K562 (cell line): ENCODE results near the gene TFB2M. TPM values are rescaled to one million over a fixed set of nuclear protein-coding genes. Genes with fewer than 3 reads are reported as not detected.
A peak's percentile ranks its signal among the peaks of the same experiment; 100 is the strongest.

Source experiments
- CCNT2 ChIP-seq: IDR thresholded peaks from 2 replicates; pipeline ENCODE4 v1.6.1; 2011; ENCODE audit warnings: borderline replicate concordance, low read depth, mild to moderate bottlenecking, moderate library complexity, mixed read lengths, low read length; ENCODE audit not compliant: insufficient read length; ENCODE audit errors: extremely low read depth
- E2F1 ChIP-seq: sonication (generic); formaldehyde crosslinking; IDR thresholded peaks from 2 replicates; pipeline ENCODE4 v1.8.1; 2023; ENCODE audit warnings: mild to moderate bottlenecking, missing genetic modification reagents, moderate library complexity
- EWSR1 ChIP-seq: fragments of 450-650 bp; IDR thresholded peaks from 2 replicates; pipeline ENCODE4 v1.6.1; 2018; ENCODE audit warnings: borderline replicate concordance, mild to moderate bottlenecking, low read depth, moderate library complexity; ENCODE audit not compliant: partially characterized antibody
- FOXA3 ChIP-seq, 2 experiments: fragments of 450-650 bp in 1 of 2; sonication (generic) in 1 of 2; formaldehyde crosslinking; IDR thresholded peaks in 1 of 2; conservative IDR thresholded peaks in 1 of 2; 2 replicates each; pipeline versions ENCODE4 v1.4.0 to v1.8.0; 2020 to 2022; ENCODE audit warnings: mild to moderate bottlenecking in 2 of 2, missing genetic modification reagents in 1 of 2
- HBP1 ChIP-seq: fragments of 450-650 bp; formaldehyde crosslinking; IDR thresholded peaks from 2 replicates; pipeline ENCODE4 v1.4.0; 2022; ENCODE audit warnings: missing genetic modification characterization
- HDAC8 ChIP-seq: fragments of 450-650 bp; IDR thresholded peaks from 2 replicates; pipeline ENCODE4 v1.6.1; 2016; ENCODE audit warnings: mild to moderate bottlenecking, missing genetic modification characterization, moderate library complexity, missing compliant biosample characterization
- HNRNPUL1 ChIP-seq: fragments of 200-400 bp; formaldehyde crosslinking; IDR thresholded peaks from 2 replicates; pipeline ENCODE4 v1.6.1; 2017; ENCODE audit warnings: low read length
- MBD1 ChIP-seq: fragments of 250-450 bp; sonication (Bioruptor Pico); IDR thresholded peaks from 2 replicates; pipeline ENCODE4 v1.8.0; 2022; ENCODE audit warnings: inconsistent platforms
- NFIC ChIP-seq: fragments of 450-650 bp; IDR thresholded peaks from 2 replicates; pipeline ENCODE4 v1.6.1; 2017; ENCODE audit warnings: mild to moderate bottlenecking, inconsistent platforms
- NFYB ChIP-seq: IDR thresholded peaks from 2 replicates; pipeline ENCODE4 v1.6.1; 2011; ENCODE audit warnings: mild to moderate bottlenecking, moderate library complexity; ENCODE audit not compliant: insufficient read length; ENCODE audit errors: extremely low read depth
- POLR2B ChIP-seq: fragments of 450-650 bp; IDR thresholded peaks from 2 replicates; pipeline ENCODE4 v1.6.1; 2018; ENCODE audit warnings: low read depth; ENCODE audit not compliant: partially characterized antibody
- SNAPC5 ChIP-seq: fragments of 250-450 bp; sonication (Bioruptor Pico); IDR thresholded peaks from 2 replicates; pipeline ENCODE4 v1.8.0; 2021; ENCODE audit warnings: moderate library complexity, mild to moderate bottlenecking, inconsistent platforms
- TAL1 ChIP-seq: fragments of 450-650 bp; IDR thresholded peaks from 2 replicates; pipeline ENCODE4 v1.6.1; 2016; ENCODE audit warnings: mild to moderate bottlenecking
- TCFL5 ChIP-seq: fragments of 250-450 bp; sonication (Bioruptor Pico); conservative IDR thresholded peaks from 2 replicates; pipeline ENCODE4 v1.6.1; 2021; ENCODE audit warnings: mild to moderate bottlenecking, moderate library complexity, matching md5 sums
- XRCC3 ChIP-seq: fragments of 450-650 bp; IDR thresholded peaks from 2 replicates; pipeline ENCODE4 v1.6.1; 2017; ENCODE audit warnings: mild to moderate bottlenecking, moderate library complexity
- ZBTB5 ChIP-seq: fragments of 450-650 bp; IDR thresholded peaks from 2 replicates; pipeline ENCODE4 v1.6.1; 2017; ENCODE audit warnings: antibody characterized with exemption
- ZFP36 ChIP-seq: fragments of 150-350 bp; IDR thresholded peaks from 2 replicates; pipeline ENCODE4 v1.6.1; 2018; ENCODE audit warnings: low read length, low read depth; ENCODE audit not compliant: partially characterized antibody
- polyA plus RNA-seq, 8 experiments: library from polyadenylated mRNA; depleted of rRNA in 4 of 8; stranded (reverse) in 5 of 8; unstranded in 3 of 8; fragments of >200 nt; fragmentation: Nextera tagmentation in 2 of 8; fragmentation: Illumina TruSeq in 1 of 8; extraction: Ambion mirVana in 2 of 8; extraction: Trizol in 1 of 8; gene quantifications; 2 replicates each; pipeline versions ENCODE4 v1.2.1 to v1.2.3, GENCODE V29; 2011 to 2014; ENCODE audit warnings: inconsistent platforms in 1 of 8, missing spikeins in 1 of 8
- total RNA-seq, 7 experiments: library from RNA; depleted of rRNA in 6 of 7; stranded (reverse); fragments of >200 nt in 6 of 7; fragmentation: Illumina TruSeq in 2 of 7; extraction: Trizol in 2 of 7; gene quantifications; 2 replicates each; pipeline versions ENCODE4 v1.2.1 to v1.2.3, GENCODE V29; 2011 to 2021; ENCODE audit warnings: low replicate concordance in 1 of 7
- TF ChIP-seq, protein P1 (sequence below): fragments of 450-650 bp; IDR thresholded peaks from 2 replicates; pipeline ENCODE4 v1.6.1; 2017; ENCODE audit warnings: antibody characterized with exemption, mild to moderate bottlenecking

TFB2M gene
- total and polyA plus RNA-seq, 9 of the 15 experiments (the other 6 are each of a cell fraction or from before 2014, with no cell fraction given), result 55.1 to 162 (median 70.6) TPM

DNA sequence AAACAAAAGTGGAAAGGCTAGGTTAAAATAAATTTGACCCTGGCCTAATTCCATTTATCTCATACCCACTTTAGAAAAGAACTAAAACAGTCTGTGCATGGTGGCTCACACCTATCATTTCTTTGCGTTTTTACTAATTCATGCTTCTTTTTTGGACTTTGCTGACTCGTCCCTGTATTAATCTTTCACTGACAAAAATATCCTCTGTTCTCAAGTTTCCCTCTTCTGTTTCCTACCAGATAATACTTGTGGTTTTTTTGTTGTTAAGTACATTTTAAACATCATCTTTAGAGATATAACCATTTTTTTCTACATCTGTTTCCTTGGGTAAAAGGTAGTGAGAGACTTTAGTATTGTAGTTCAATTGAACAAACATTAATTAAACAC lies 11.7 kb upstream of the TFB2M start (continued):
- TF ChIP-seq HBP1 (CRISPR knock-in tag) (no peak), ZFP36 (no peak), POLR2B (no peak), E2F1 (CRISPR knock-in tag) (no peak), TAL1 (peak; percentile 89), ZBTB5 (no peak), SNAPC5 (no peak), NFYB (no peak), FOXA3 (CRISPR knock-in tag; conservative IDR thresholded peaks at IDR 0.05 in 1 of 2, IDR thresholded peaks at IDR 0.05 in 1 of 2) (peak in 1 of 2 experiments; percentile 33; a peak in 1 of 4 replicates), MBD1 (no peak), CCNT2 (peak; percentile 37), TCFL5 (no peak), XRCC3 (no peak), HNRNPUL1 (no peak), NFIC (peak; percentile 29), HDAC8 (tag) (no peak), EWSR1 (no peak)
- TF ChIP-seq, protein P1, sequence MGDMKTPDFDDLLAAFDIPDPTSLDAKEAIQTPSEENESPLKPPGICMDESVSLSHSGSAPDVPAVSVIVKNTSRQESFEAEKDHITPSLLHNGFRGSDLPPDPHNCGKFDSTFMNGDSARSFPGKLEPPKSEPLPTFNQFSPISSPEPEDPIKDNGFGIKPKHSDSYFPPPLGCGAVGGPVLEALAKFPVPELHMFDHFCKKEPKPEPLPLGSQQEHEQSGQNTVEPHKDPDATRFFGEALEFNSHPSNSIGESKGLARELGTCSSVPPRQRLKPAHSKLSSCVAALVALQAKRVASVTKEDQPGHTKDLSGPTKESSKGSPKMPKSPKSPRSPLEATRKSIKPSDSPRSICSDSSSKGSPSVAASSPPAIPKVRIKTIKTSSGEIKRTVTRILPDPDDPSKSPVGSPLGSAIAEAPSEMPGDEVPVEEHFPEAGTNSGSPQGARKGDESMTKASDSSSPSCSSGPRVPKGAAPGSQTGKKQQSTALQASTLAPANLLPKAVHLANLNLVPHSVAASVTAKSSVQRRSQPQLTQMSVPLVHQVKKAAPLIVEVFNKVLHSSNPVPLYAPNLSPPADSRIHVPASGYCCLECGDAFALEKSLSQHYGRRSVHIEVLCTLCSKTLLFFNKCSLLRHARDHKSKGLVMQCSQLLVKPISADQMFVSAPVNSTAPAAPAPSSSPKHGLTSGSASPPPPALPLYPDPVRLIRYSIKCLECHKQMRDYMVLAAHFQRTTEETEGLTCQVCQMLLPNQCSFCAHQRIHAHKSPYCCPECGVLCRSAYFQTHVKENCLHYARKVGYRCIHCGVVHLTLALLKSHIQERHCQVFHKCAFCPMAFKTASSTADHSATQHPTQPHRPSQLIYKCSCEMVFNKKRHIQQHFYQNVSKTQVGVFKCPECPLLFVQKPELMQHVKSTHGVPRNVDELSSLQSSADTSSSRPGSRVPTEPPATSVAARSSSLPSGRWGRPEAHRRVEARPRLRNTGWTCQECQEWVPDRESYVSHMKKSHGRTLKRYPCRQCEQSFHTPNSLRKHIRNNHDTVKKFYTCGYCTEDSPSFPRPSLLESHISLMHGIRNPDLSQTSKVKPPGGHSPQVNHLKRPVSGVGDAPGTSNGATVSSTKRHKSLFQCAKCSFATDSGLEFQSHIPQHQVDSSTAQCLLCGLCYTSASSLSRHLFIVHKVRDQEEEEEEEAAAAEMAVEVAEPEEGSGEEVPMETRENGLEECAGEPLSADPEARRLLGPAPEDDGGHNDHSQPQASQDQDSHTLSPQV, result 0 out of 2 replicates have a peak, but pooled peaks have one; percentile 12
